Raji (cell line): ENCODE data around the gene EEF1AKMT2.

Source experiments
- POLR2A ChIP-seq: IDR thresholded peaks from 2 replicates; pipeline ENCODE4 v1.6.1; 2011; ENCODE audit warnings: low read depth, low read length, control low read depth; ENCODE audit not compliant: insufficient read depth

Gene EEF1AKMT2

GRCh38 chr10:124791547-124792348, at the start of gene EEF1AKMT2:
Gene EEF1AKMT2 (minus strand): TSS chr10:124791887. CDS start chr10:124791833, 54 bp downstream.
- peak; percentile 90 for TF ChIP-seq POLR2A

DNA sequence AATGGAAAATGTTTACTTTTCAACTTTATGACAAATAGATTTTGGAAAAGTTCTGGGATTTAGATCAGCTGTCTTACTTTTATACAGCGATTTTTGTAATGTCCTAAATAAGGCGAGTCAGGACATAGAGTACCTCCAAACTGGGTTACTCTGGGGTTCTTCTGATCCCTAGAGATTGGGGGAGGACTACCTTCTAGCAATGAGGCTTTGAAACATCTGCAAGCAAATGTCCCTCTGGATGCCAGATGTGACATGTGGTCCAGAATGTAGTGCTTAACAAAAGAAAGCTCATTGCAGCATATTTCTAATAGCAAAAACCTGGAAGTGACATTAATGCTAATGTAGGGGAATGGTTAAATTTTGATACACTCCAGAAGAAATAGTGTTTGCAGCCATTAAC, 46.0 kb upstream of the EEF1AKMT2 start:
- TF ChIP-seq POLR2A: no peak

DNA sequence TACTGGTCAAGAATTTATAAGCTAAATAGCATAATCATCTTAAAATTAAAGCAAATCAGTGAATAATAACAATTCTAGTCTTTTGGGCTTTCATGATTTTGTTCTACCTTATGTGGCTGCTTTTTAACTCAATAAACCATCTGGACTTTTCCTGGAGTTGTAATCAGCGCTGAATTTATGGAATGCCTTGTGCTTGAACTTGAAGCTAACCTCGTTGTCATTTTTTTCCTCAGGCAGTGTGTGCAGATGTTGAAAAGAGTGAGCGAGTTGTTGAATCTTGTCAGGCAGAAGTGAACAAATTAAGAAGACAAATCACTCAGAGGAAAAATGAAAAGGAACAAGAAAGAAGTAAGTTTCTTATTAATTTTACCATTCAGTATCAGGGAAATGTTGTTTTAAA, 39.4 kb upstream of the EEF1AKMT2 start:
- no peak for TF ChIP-seq POLR2A

GRCh38 chr10:124830445-124830844, 38.8 kb upstream of the EEF1AKMT2 start:
- no peak for TF ChIP-seq POLR2A

DNA sequence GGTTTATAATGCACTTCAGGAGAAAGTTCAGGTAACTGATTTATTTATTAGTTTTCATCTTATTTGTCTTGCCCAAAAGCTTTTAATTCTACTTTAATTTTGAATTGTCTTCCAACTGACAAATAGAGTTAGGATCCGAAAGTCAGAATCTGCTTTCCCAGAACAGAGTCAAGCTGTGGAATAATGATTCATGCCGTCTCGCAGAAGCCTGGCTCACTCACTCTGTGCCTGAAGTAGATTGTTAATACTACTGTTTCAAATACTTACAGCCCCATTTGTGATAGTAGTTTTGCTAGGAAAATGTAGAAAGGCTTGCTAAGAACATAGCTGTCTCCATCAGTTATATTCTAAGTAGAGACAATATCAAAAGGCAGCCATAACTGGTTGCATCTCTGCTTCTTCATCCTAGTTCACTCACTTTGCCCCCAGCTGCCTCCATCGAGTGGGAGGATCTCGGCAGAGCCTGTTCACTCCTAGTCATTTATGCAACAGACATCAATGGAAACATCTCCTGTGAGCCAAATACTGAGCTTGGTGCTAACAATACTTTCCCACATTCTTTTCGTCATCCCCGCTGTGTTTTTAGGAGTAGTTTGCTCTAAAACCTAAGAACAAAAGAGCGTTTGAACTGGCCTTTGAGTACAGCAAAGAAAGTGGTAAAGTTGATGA, 37.9 kb upstream of the EEF1AKMT2 start:
- TF ChIP-seq POLR2A: no peak

DNA sequence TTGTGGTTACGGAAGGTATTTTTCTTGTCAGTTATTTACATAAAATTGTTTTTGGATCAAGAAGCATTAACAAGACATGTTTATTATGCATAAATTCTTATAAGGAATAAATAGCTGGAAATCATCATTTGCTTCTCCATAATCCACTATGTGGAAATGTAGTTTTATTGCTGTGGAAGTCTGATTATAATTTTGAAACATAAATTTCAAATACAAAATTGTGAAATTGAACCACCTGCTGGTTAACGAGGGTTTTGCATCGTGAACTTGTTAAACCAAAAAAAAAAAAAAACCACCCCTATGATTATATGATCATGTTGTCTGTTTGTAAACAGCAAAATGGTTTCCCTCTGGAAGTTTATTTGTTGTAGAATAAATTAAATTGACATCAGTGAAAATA, 35.8 kb upstream of the EEF1AKMT2 start:
- no peak for TF ChIP-seq POLR2A

DNA sequence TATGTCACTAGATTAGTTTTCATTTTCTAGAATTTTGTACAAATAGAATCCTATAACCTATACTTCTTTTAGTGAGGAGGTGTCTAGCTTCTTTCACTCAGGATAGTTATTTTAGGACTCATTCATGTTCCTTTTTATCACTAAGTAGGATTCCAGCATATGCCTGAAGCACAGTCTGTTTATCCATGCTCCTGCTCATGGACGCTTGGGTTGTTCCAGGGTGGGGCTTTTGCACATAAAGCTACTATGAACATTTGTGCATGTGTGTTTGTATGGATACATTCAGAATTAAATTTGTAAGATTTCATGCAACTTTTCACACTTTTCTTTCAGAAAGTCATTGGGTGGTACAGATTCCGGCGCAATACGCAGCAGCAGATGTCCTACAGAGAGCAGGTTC, 34.6 kb upstream of the EEF1AKMT2 start:
- no peak for TF ChIP-seq POLR2A

DNA sequence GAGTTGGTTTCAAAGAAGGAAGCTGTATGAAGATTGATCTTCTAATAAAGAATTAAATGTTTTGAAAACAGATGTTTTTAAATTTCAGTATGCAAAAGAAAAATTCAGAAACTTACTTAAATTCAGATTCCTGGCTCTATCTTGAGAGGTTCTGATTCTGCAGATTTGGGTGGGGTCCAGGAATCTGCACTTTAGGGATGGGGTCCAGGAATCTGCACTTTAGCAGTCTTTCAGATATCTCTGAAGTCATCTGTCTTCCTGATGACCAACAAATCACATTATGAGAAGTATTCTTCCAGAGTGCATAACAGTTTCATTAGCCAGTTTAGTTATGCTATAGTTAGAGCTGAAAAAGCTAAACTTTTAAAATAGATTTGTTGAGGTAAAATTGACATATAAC, 34.0 kb upstream of the EEF1AKMT2 start:
- no peak for TF ChIP-seq POLR2A

DNA sequence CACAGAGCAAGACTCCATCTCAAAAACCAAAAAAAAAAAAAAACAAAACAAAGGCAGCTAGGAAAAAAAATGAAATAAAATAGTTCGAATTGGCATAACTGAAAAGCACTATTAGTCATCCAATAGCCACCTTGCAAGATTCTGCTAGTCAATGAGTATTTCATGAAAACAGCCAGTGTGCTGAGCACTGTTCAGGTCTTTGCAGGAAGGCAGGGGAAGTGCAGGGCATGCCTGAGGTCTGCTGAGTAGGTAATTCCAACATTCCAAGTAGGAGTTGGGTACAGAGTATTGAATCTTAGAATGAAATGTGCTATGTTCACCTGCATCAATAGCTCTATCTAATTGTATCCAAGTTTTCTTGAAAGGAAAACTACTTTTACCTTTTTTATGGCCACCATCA, 32.8 kb upstream of the EEF1AKMT2 start:
- TF ChIP-seq POLR2A: no peak

DNA sequence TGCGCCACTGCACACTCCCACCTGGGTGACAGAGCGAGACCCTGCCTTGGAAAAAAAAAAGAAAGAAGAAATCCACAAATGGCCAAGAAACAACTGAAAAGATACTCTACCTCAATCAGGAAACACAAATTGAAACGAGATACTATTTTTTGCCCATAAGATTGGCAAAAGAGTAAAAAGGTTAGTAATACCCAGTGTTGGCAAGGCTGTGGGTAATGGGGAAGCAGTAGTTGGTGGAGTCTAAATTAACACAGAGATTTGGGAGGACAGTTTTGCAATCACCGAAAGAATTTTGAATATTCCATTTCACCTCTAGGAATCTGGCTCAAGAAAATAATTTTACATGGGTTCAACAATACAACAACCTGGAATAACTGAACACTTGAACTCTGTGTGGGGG, 29.8 kb upstream of the EEF1AKMT2 start:
- TF ChIP-seq POLR2A: no peak

DNA sequence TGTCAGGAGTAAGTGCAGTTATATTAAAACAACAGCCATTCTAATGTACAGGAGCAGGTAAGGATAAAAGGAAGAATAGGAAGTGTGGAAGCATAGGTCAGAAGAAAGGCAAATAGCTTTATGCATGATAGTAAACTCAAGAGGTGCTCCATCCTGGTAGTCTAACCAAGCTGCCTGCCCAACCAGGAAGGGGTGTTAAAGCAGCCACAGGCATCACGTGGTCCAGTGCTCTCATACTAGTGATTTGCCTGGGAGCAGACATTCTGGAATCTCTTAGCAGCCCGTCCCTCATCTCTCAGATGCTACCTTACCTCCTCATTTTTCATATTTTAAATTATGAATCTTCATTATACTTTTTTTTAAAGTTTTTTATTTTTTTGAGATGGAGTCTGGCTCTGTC, 28.4 kb upstream of the EEF1AKMT2 start:
- no peak for TF ChIP-seq POLR2A

DNA sequence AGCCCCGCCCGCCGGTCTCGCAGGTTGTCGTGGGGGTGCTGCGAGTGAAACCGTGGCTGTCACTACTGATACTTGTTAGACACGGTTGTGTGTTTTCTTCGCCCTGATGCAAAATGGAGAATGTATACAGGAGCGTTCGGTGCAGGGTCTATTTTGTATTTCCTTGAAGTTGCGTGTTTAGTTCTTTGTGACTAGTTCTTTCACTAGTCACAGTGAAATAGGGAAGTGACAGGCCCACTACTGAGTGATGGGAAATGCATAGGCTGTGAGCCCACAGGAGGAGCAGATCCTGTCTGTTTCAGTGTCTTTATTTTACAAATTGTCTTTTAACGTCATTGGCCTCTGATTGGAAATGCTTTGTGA, 10.6 kb upstream of the EEF1AKMT2 start:
- TF ChIP-seq POLR2A: no peak

DNA sequence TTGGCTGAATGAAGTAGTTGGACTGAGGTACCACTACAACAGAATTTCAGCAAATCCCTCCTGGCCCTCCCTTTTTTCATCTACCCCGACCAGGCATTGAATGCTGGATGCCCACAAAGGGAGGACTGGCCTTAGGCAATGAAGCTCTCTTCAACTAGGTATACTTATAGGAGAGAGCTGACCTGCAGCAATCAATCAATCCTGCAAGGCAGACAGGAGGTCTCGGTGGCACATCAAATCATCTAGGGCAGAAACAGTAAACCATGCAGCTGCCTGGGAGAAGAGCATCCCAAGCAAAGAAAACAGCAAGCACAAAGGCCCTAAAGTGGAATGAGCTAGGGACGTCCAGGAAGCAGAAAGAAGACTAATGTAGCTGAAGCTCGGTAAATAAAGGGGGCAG, 7.5 kb upstream of the EEF1AKMT2 start:
- TF ChIP-seq POLR2A: no peak

GRCh38 chr10:124798781-124799180, 7.1 kb upstream of the EEF1AKMT2 start:
- TF ChIP-seq POLR2A: no peak

- TF ChIP-seq POLR2A: no peak
These were observed 6.7 kb upstream of the EEF1AKMT2 start for GRCh38 chr10:124798364-124798763.

GRCh38 chr10:124792998-124793352, 1.3 kb upstream of the EEF1AKMT2 start:
- no peak for TF ChIP-seq POLR2A

- no peak for TF ChIP-seq POLR2A
These were observed 22.9 kb downstream of the EEF1AKMT2 start for GRCh38 chr10:124768791-124769190.
